ENCODE data around the gene FOXD3. TPM values are rescaled to one million over a fixed set of nuclear protein-coding genes. Genes with fewer than 3 reads are reported as not detected.

The FOXD3 gene
- total and polyA plus RNA-seq, 5 experiments from 2014 or later, result not detected

Small RNA genes lying within 50 kb of the gene (microRNA-seq; reads per million reads assigned to microRNA genes)
- not detected for gene MIR6068 (ENCODE audit: borderline microRNAs expressed)

Other genes starting within 250 kb of the FOXD3 start
- 10 to 100 TPM; 27.7 to 31.6 TPM for gene ALG6, start 45.1 kb downstream of the FOXD3 start, total RNA-seq
- gene ALG6, start 45.1 kb downstream of the FOXD3 start, polyA plus RNA-seq, result 10 to 100 TPM; 16.3 to 22.1 (median 16.5) TPM
- 10 to 100 TPM; 33.7 to 37.5 TPM for gene ITGB3BP, start 200.7 kb downstream of the FOXD3 start, total RNA-seq
- 10 to 100 TPM; 19.7 to 30.1 (median 26.4) TPM for gene ITGB3BP, start 200.7 kb downstream of the FOXD3 start, polyA plus RNA-seq
- 10 to 100 TPM; 10.3 to 14.7 TPM for gene EFCAB7, start 201.0 kb downstream of the FOXD3 start, total RNA-seq
- gene EFCAB7, start 201.0 kb downstream of the FOXD3 start, polyA plus RNA-seq, result 1 to 10 TPM; 3.5 to 5.9 (median 5.8) TPM

Measured in naive thymus-derived CD8-positive, alpha-beta T cell (primary cell).